Measurements from ENCODE around the gene A3GALT2.

The A3GALT2 gene

GRCh38 chr1:33288976-33289857, 31.7 kb downstream of the A3GALT2 start:
- TF ChIP-seq GATA2 (IDR thresholded peaks at IDR 0.05; ENCODE audit: low read depth, low read length) (no peak), GATA3 (IDR thresholded peaks at IDR 0.05; ENCODE audit: low read depth, low read length) (no peak)

DNA sequence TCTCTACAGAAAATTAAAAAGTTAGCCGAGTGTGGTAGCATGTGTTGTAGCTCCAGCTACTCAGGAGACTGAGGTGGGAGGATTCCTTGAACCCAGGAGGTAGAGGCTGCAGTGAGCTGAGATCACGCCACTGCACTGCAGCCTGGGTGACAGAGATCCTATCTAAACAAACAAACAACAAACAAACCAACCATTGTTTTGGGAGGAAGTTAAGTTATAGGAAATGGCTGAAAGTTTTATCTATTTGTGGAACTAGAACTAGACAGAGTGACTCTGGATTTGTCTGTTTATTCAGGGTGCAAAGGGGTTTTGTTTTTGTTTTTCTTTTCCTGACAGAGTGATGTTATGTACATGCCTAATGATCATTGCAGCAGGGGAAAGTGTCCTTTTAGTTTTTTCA, 33.6 kb downstream of the A3GALT2 start:
- TF ChIP-seq GATA2 (IDR thresholded peaks at IDR 0.05; ENCODE audit: low read depth, low read length) (no peak), GATA3 (IDR thresholded peaks at IDR 0.05; ENCODE audit: low read depth, low read length) (no peak)

DNA sequence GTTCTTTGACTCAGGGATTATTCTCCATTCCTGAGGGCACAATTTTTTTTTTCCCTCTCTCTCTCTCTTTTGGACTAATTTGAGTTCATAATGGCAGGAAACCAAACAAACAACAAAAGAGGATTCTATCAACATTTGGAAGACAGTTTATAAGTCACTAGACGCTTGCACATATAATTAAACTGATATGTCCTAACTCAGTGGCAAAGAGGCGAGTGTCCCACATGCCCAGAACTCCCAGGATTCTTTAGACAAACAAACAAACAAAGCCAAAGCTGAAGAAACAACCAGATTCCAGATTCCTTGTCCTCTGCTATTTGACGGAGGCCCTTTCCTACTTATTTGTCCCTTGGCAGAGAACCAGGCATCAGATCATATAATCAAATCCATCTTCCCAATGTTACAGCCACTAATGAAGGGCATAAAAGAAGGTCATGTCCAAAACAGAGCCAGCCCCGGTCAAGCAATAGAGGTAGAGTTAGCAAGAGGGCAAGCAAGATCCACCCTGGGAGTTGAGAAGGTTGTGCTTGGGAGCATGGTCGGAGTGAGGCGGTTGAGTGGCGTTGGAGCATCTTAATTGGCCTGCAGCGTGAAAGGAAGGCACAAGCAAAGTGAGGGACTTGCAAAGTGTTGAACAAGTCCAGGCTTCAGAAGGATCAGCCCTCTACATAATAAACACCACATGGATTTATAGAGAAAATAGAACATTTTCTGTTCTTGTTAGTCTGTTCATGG, 34.3 kb downstream of the A3GALT2 start:
- TF ChIP-seq GATA3 (IDR thresholded peaks at IDR 0.05; ENCODE audit: low read depth, low read length) (no peak), GATA2 (IDR thresholded peaks at IDR 0.05; ENCODE audit: low read depth, low read length) (no peak)

DNA sequence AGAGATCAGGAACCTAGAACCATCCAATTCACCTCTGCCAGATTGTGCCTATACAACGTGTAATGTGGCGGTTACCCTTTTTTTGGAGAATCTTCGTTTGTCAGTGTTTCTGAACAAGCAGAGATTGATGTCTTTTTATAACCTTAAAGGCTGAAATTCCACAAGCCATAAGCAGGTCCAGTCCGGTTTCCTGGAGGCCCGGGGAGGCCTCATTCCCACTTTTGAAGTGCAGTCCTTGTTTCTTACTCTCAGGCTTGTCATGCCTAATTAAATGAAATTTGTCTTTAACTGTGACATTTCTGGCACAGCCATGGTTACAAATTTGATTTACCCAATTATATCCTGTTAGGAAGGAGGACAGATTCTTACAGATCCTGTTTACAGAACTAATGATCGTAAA, 36.8 kb downstream of the A3GALT2 start:
- TF ChIP-seq GATA3 (IDR thresholded peaks at IDR 0.05; ENCODE audit: low read depth, low read length): no peak
- no peak for TF ChIP-seq GATA2 (IDR thresholded peaks at IDR 0.05; ENCODE audit: low read depth, low read length)

GRCh38 chr1:33282791-33283190, 38.1 kb downstream of the A3GALT2 start:
- no peak for TF ChIP-seq GATA2 (IDR thresholded peaks at IDR 0.05; ENCODE audit: low read depth, low read length)
- TF ChIP-seq GATA3 (IDR thresholded peaks at IDR 0.05; ENCODE audit: low read depth, low read length): no peak

DNA sequence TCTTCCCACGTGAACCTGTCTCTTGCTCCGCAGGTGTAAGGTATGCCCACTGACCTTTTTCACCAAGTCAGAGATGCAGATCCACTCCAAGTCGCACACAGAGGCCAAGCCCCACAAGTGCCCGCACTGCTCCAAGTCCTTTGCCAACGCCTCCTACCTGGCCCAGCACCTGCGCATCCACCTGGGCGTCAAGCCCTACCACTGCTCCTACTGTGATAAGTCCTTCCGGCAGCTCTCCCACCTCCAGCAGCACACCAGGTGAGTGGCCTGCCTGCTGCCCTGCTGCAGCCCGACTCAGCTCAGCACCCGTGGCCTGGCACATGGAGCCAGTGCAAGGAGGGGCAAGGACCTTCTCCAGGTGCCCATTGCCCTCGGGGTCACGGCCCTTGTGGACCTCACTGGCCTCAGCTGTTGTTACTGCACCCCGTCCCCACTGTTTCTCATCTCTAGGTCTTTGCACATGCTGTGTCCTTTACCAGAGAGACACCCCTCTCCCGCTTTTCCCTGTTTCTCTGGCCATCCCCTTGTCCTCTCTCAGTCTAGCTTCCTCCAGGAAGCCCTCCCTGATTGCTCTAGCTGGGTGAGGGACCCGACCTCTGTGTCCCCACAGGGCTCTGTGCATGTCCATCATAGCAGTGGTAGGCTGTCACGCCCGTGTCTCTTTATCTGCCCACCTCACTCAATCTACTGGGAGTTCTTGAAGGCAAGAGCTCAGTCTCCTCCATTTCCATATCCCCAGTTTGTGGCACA, 39.2 kb downstream of the A3GALT2 start:
- TF ChIP-seq GATA3 (IDR thresholded peaks at IDR 0.05; ENCODE audit: low read depth, low read length) (no peak), GATA2 (IDR thresholded peaks at IDR 0.05; ENCODE audit: low read depth, low read length) (no peak)

GRCh38 chr1:33280091-33280661, 40.7 kb downstream of the A3GALT2 start:
- no peak for TF ChIP-seq GATA2 (IDR thresholded peaks at IDR 0.05; ENCODE audit: low read depth, low read length)
- TF ChIP-seq GATA3 (IDR thresholded peaks at IDR 0.05; ENCODE audit: low read depth, low read length): no peak

GRCh38 chr1:33277488-33278084, 43.3 kb downstream of the A3GALT2 start:
- no peak for TF ChIP-seq GATA3 (IDR thresholded peaks at IDR 0.05; ENCODE audit: low read depth, low read length)
- TF ChIP-seq GATA2 (IDR thresholded peaks at IDR 0.05; ENCODE audit: low read depth, low read length): no peak

GRCh38 chr1:33276573-33277298, 44.2 kb downstream of the A3GALT2 start:
- TF ChIP-seq GATA2 (IDR thresholded peaks at IDR 0.05; ENCODE audit: low read depth, low read length) (no peak), GATA3 (IDR thresholded peaks at IDR 0.05; ENCODE audit: low read depth, low read length) (no peak)

- no peak for TF ChIP-seq GATA3 (IDR thresholded peaks at IDR 0.05; ENCODE audit: low read depth, low read length)
- no peak for TF ChIP-seq GATA2 (IDR thresholded peaks at IDR 0.05; ENCODE audit: low read depth, low read length)
Measured at GRCh38 chr1:33275706-33276572, 45.0 kb downstream of the A3GALT2 start.

GRCh38 chr1:33275195-33275594, 45.7 kb downstream of the A3GALT2 start:
- TF ChIP-seq GATA2 (IDR thresholded peaks at IDR 0.05; ENCODE audit: low read depth, low read length) (no peak), GATA3 (IDR thresholded peaks at IDR 0.05; ENCODE audit: low read depth, low read length) (no peak)

DNA sequence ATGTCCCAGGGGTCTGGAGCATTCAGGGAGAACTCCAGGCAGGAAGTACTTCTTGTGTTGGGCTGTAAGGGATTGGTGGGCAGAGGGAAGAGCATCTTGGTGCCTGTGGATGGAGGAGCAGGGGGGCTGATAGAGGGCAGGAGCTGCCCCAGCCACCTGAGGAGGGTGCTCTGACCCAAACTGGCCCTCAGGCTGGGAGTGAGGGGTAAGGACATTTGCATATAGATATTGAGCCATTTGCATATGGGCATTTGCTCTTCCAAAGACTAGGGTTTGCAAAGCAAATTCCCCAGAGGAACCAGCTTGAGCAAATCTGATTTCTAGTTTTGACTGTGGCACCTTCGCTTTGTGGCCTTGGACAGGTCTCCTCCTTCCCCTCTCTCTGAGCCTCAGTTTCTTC, 46.5 kb downstream of the A3GALT2 start:
- no peak for TF ChIP-seq GATA3 (IDR thresholded peaks at IDR 0.05; ENCODE audit: low read depth, low read length)
- no peak for TF ChIP-seq GATA2 (IDR thresholded peaks at IDR 0.05; ENCODE audit: low read depth, low read length)
